Natural killer cell (primary cell): ENCODE measurements around the gene EXOSC3. TPM values are rescaled to one million over a fixed set of nuclear protein-coding genes. Genes with fewer than 3 reads are reported as not detected.

Experiments
- ATAC-seq, 3 donors: fragments of 150-1000 bp in 2 of 3; fragments of 200-7000 bp in 1 of 3; cut with Tn5 transposase; 1 replicate in 1 of 3; 2 replicates in 2 of 3; pipeline ENCODE4 v1.10.0; 2021; ENCODE audit warnings: mild to moderate bottlenecking in 2 of 3, moderate library complexity in 2 of 3
- DNase-seq, 2 donors: peaks; one replicate each; pipeline versions ENCODE4 v3.0.0 to v3.0.0-alpha.2; 2013 to 2021; ENCODE audit warnings: mixed read lengths in 1 of 2
- H3K27ac ChIP-seq: one replicate; pipeline ENCODE4 v1.5.1; 2013; ENCODE audit warnings: mild to moderate bottlenecking, low read length
- H3K27me3 ChIP-seq: one replicate; pipeline ENCODE4 v1.6.1; 2013; ENCODE audit warnings: low read length; ENCODE audit not compliant: control insufficient read depth, insufficient read depth
- H3K36me3 ChIP-seq: one replicate; pipeline ENCODE4 v1.6.1; 2013; ENCODE audit warnings: low read length; ENCODE audit not compliant: control insufficient read depth, insufficient read depth
- H3K4me1 ChIP-seq: one replicate; pipeline ENCODE4 v1.6.1; 2013; ENCODE audit warnings: low read length; ENCODE audit not compliant: control insufficient read depth, insufficient read depth
- H3K4me3 ChIP-seq: one replicate; pipeline ENCODE4 v1.5.1; 2013; ENCODE audit warnings: low read length
- H3K9me3 ChIP-seq: one replicate; pipeline ENCODE4 v1.6.1; 2013; ENCODE audit warnings: low read length; ENCODE audit not compliant: control insufficient read depth, insufficient read depth
- H3K27ac Mint-ChIP-seq, 2 donors: one replicate each; pipeline ENCODE4 v1.8.0; 2022; ENCODE audit warnings: mild to moderate bottlenecking in 2 of 2, mixed read lengths in 2 of 2, moderate library complexity in 1 of 2
- H3K27me3 Mint-ChIP-seq, 2 donors: one replicate each; pipeline ENCODE4 v1.8.0; 2022; ENCODE audit warnings: low read depth in 2 of 2, mixed read lengths in 2 of 2
- H3K36me3 Mint-ChIP-seq: one replicate; pipeline ENCODE4 v1.8.0; 2022; ENCODE audit warnings: mixed read lengths
- H3K4me1 Mint-ChIP-seq, 2 donors: one replicate each; pipeline ENCODE4 v1.8.0; 2022; ENCODE audit warnings: mixed read lengths in 2 of 2
- H3K4me3 Mint-ChIP-seq: one replicate; pipeline ENCODE4 v1.8.0; 2022; ENCODE audit warnings: mild to moderate bottlenecking, moderate library complexity, mixed read lengths
- H3K9me3 Mint-ChIP-seq, 2 donors: one replicate each; pipeline ENCODE4 v1.8.0; 2022; ENCODE audit warnings: mixed read lengths in 2 of 2
- CTCF ChIP-seq: fragments of 200-600 bp; IDR thresholded peaks from one replicate; pipeline ENCODE4 v1.8.0; 2022; ENCODE audit warnings: antibody characterized with exemption
- WGBS: methylation state at CpG from one replicate; pipeline ENCODE4 v1.1.7; 2013; ENCODE audit warnings: missing lambda C conversion rate; ENCODE audit not compliant: insufficient coverage; 5-methylcytosine and 5-hydroxymethylcytosine counted together
- intact Hi-C: fragments of 100-400 bp; cut with micrococcal nuclease; formaldehyde crosslinking; loops from one replicate; pipeline ENCODE4 v1.14.2; 2022
- total RNA-seq, 4 donors: library from RNA; stranded (reverse); fragments of 120-200 nt in 1 of 4; gene quantifications; one replicate each; pipeline versions ENCODE4 v1.2.3 to v1.2.4, GENCODE V29; 2013 to 2022

EXOSC3 gene
- total RNA-seq, 3 donors from 2014 or later (not counting 1 experiment from before 2014, with no cell fraction given): 20.3 to 42.7 (median 24.5) TPM

DNA sequence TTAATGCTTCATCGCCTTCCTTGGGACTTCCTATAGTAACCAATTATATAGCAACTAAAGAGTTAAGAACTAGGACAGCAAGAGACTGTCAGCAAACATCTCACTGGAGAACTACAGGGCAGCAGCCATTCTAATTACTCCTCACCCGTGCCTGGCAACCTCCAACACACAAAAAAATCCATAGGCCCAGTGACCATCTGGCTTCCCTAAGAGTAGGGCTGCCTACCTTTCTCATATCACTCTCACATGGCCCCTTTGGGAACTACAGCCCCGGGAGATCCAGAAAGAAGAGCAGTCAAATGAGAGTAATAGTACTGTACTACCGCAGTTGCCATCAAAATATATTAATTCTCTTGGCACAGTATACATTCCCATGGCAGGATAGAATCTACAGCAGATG, 21.4 kb upstream of the EXOSC3 start:
- Mint-ChIP-seq H3K27me3 (no peaks in the 10 kb centered on the region), H3K27ac (peak overlapping the region in 1 of 2 donors; percentile 26), H3K9me3 (no peaks in the 10 kb centered on the region), H3K4me3 (no peak overlapping the region), H3K4me1 (peaks cover 34% of the 10 kb centered on the region in 2 donors), H3K36me3 (no peaks in the 10 kb centered on the region)
- 89% methylated on average over 3 of the region's 4 CpGs for WGBS
- ATAC-seq: no peak
- peaks cover 10% of the 10 kb centered on the region for H3K4me1 ChIP-seq
- no peak overlapping the region for H3K4me3 ChIP-seq
- no peaks in the 10 kb centered on the region for H3K27me3 ChIP-seq
- H3K27ac ChIP-seq: no peak overlapping the region
- intact Hi-C loops: no loop called here
- no peak for DNase-seq
- H3K9me3 ChIP-seq: no peaks in the 10 kb centered on the region
- H3K36me3 ChIP-seq: no peaks in the 10 kb centered on the region
- TF ChIP-seq CTCF: no peak

- Mint-ChIP-seq H3K27ac (peak overlapping the region; percentile 72 to 87), H3K4me3 (peak overlapping the region; percentile 92), H3K27me3 (no peaks in the 10 kb centered on the region), H3K36me3 (no peaks in the 10 kb centered on the region), H3K9me3 (no peaks in the 10 kb centered on the region), H3K4me1 (peaks cover 27 to 38% of the 10 kb centered on the region in 2 donors)
- Histone ChIP-seq H3K4me3 (no peak overlapping the region), H3K27ac (no peak overlapping the region), H3K36me3 (no peaks in the 10 kb centered on the region), H3K9me3 (no peaks in the 10 kb centered on the region), H3K27me3 (no peaks in the 10 kb centered on the region), H3K4me1 (peaks cover 17% of the 10 kb centered on the region)
- intact Hi-C loops: no loop called here
- WGBS: 80% methylated on average over 10 of the region's 10 CpGs
- no peak for DNase-seq
- ATAC-seq: no peak
- no peak for TF ChIP-seq CTCF
Observed at GRCh38 chr9:37801959-37802711, 17.3 kb upstream of the EXOSC3 start.

- H3K36me3 ChIP-seq: no peaks in the 10 kb centered on the region
- H3K27me3 Mint-ChIP-seq: no peaks in the 10 kb centered on the region
- ATAC-seq (peak; percentile 30 to 58 (median 32)), DNase-seq (no peak)
- no peak for TF ChIP-seq CTCF
- H3K4me3 ChIP-seq: peak overlapping the region; percentile 89
- 3% methylated on average over 45 of the region's 45 CpGs for WGBS
- H3K9me3 ChIP-seq: no peaks in the 10 kb centered on the region
- peak overlapping the region; percentile 72 to 87 for H3K27ac Mint-ChIP-seq
- peaks cover 23 to 33% of the 10 kb centered on the region in 2 donors for H3K4me1 Mint-ChIP-seq
- H3K9me3 Mint-ChIP-seq: no peaks in the 10 kb centered on the region
- peak overlapping the region; percentile 92 for H3K4me3 Mint-ChIP-seq
- H3K27me3 ChIP-seq: no peaks in the 10 kb centered on the region
- H3K36me3 Mint-ChIP-seq: no peaks in the 10 kb centered on the region
- peaks cover 17% of the 10 kb centered on the region for H3K4me1 ChIP-seq
- H3K27ac ChIP-seq: peak overlapping the region; percentile 79
- intact Hi-C loops: no loop called here
Observed at GRCh38 chr9:37801287-37801850, 16.5 kb upstream of the EXOSC3 start.
